ENCODE data around the gene OR9Q2. TPM values are rescaled to one million over a fixed set of nuclear protein-coding genes. Genes with fewer than 3 reads are reported as not detected.

OR9Q2 gene
- not detected in 2 replicates for total RNA-seq

GRCh38 chr11:58188770-58189169 is at the start of gene OR9Q2:
OR9Q2 (plus strand) TSS chr11:58189070; CDS start chr11:58190491, 1,421 bp downstream.

GRCh38 chr11:58204042-58204441 is 15.2 kb downstream of the OR9Q2 start, which contains the start of gene OR1S2:
OR1S2 (minus strand) TSS chr11:58204142; CDS start chr11:58204142, 0 bp downstream.

GRCh38 chr11:58212420-58212819 is 23.6 kb downstream of the OR9Q2 start, which contains the start of gene OR1S1:
OR1S1 (plus strand) TSS chr11:58212720.

Other genes with a start within 250 kb of the OR9Q2 start
- gene OR9Q1, start 165.2 kb upstream of the OR9Q2 start, total RNA-seq: not detected in 2 replicates
- gene OR6Q1, start 158.1 kb upstream of the OR9Q2 start, total RNA-seq: not detected in 2 replicates
- gene OR9I1, start 63.5 kb upstream of the OR9Q2 start, total RNA-seq: not detected in 2 replicates
- gene OR1S2, start 15.1 kb downstream of the OR9Q2 start, total RNA-seq: not detected in 2 replicates
- gene OR1S1, start 23.6 kb downstream of the OR9Q2 start, total RNA-seq: not detected in 2 replicates
- gene OR10Q1, start 39.8 kb downstream of the OR9Q2 start, total RNA-seq: not detected in 2 replicates
- gene OR10W1, start 79.2 kb downstream of the OR9Q2 start, total RNA-seq: not detected in 2 replicates
- gene OR5B17, start 170.0 kb downstream of the OR9Q2 start, total RNA-seq: not detected in 2 replicates
- not detected in 2 replicates for gene OR5B3, start 217.8 kb downstream of the OR9Q2 start, total RNA-seq
- not detected in 2 replicates for gene OR5B2, start 239.1 kb downstream of the OR9Q2 start, total RNA-seq